Measurements from ENCODE around the gene PARD6B. TPM values are rescaled to one million over a fixed set of nuclear protein-coding genes. Genes with fewer than 3 reads are reported as not detected.
"Not testable (repeated sequence)": the region's sequence is repeated elsewhere in the genome, so short reads cannot be mapped to it uniquely, and the experiment has no call there.

PARD6B gene
- total RNA-seq, 1 experiment from 2014 or later, result 41.3 TPM

DNA sequence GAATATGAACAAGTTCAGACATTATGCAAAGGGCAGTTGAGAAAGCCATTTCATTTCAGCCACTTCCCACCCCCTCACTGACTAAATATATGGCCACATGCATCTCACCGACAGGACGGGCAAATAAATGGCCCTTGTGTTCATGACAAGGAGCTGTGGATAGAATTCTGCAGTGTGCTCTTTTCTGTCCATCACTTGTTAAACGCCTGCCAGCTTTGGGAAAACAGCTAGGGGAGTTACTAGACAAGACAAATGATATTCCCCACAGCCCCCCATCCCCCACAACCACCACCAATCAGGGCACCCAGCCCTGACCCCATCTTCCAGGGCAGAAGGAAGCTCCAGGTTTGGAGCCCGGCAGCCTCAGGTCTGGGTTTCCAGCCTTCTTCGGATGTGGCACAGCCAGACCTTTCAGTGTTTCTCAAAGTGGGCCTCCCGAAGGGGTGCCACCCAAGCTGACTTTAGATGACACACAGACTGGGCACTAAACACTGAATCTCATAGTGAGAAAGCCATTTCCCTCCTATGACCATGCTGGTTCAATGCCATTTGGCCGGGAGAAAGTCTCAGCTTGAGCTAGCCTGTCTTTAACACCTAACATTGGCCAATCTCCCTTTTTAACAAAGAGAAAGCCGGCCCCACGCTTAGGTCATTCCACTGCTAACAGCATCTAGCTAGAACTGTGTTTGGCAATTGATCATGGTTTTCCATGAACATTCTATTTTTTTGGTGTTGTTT, 36.1 kb upstream of the PARD6B start:
- CTCF ChIA-PET, result interaction anchor here (0.7 to 1.1 kb wide), 2 partner anchors 18 to 98 kb away, joined by 3 read pairs; no protein-coding TSS in a partner anchor
- RAD21 ChIA-PET (ENCODE audit: low non-redundant PET in 1 of 2, low total read pairs in 2 of 2, uncharacterized antibody in 2 of 2, unreplicated experiment in 2 of 2), result interaction anchor here in 1 of 2 experiments (0.6 kb wide), 1 partner anchor 8 kb away, joined by 3 read pairs; no protein-coding TSS in a partner anchor

GRCh38 chr20:50698255-50698654, 33.1 kb upstream of the PARD6B start:
- H2AFZ ChIP-seq (ENCODE audit: low read depth, low read length, poor library complexity, severe bottlenecking); H3K9me2 ChIP-seq (ENCODE audit: insufficient read depth); H3K9me3 ChIP-seq (ENCODE audit: control insufficient read depth in 1 of 2, insufficient read depth in 1 of 2, low read depth in 1 of 2, low read length in 2 of 2); CTCF ChIA-PET; H3K4me2 ChIP-seq (ENCODE audit: low read length); ATAC-seq; BruUV-seq (replicated peaks); H4K20me1 ChIP-seq (ENCODE audit: insufficient read depth); H3K36me3 ChIP-seq (ENCODE audit: control insufficient read depth in 1 of 2, insufficient read depth in 2 of 2, low read length in 2 of 2); DNase-seq (ENCODE audit: low read depth, low spot score); intact Hi-C loops (cut with micrococcal nuclease); H3K27me3 ChIP-seq (ENCODE audit: insufficient read depth, low read length); H3K9ac ChIP-seq (ENCODE audit: low read length); H3K27ac ChIP-seq (ENCODE audit: low read depth, low read length); POLR2A ChIA-PET; H3K79me2 ChIP-seq (ENCODE audit: insufficient read depth, low read length); H3K4me1 ChIP-seq (ENCODE audit: control insufficient read depth in 1 of 2, insufficient read depth in 2 of 2, low read length in 2 of 2); H3K4me3 ChIP-seq (replicated peaks in 1 of 2; ENCODE audit: low read depth in 1 of 2, low read length in 2 of 2); RAD21 ChIA-PET (ENCODE audit: low non-redundant PET in 1 of 2, low total read pairs in 2 of 2, uncharacterized antibody in 2 of 2, unreplicated experiment in 2 of 2): not testable (repeated sequence)

More for the DNA sequence above, 36.1 kb upstream of the PARD6B start:
- no TSS peak for BruUV-seq (replicated peaks)
- DNase-seq (ENCODE audit: low read depth, low spot score) (no peak), ATAC-seq (no peak)
- Histone ChIP-seq H3K4me3 (replicated peaks in 1 of 2; ENCODE audit: low read depth in 1 of 2, low read length in 2 of 2) (no peak overlapping the region), H4K20me1 (ENCODE audit: insufficient read depth) (no peaks in the 10 kb centered on the region), H3K9me2 (ENCODE audit: insufficient read depth) (no peaks in the 10 kb centered on the region), H3K9me3 (ENCODE audit: control insufficient read depth in 1 of 2, insufficient read depth in 1 of 2, low read depth in 1 of 2, low read length in 2 of 2) (no peaks in the 10 kb centered on the region), H3K27me3 (ENCODE audit: insufficient read depth, low read length) (no peaks in the 10 kb centered on the region), H3K9ac (ENCODE audit: low read length) (no peak overlapping the region), H3K4me1 (ENCODE audit: control insufficient read depth in 1 of 2, insufficient read depth in 2 of 2, low read length in 2 of 2) (peaks cover 1 to 5% of the 10 kb centered on the region in 2 experiments; a peak in 3 of 4 replicates), H3K79me2 (ENCODE audit: insufficient read depth, low read length) (no peaks in the 10 kb centered on the region), H2AFZ (ENCODE audit: low read depth, low read length, poor library complexity, severe bottlenecking) (no peak overlapping the region), H3K27ac (ENCODE audit: low read depth, low read length) (no peak overlapping the region), H3K36me3 (ENCODE audit: control insufficient read depth in 1 of 2, insufficient read depth in 2 of 2, low read length in 2 of 2) (no peaks in the 10 kb centered on the region), H3K4me2 (ENCODE audit: low read length) (no peak overlapping the region)
- TF ChIP-seq SP1 (IDR thresholded peaks at IDR 0.05; ENCODE audit: low read depth) (no peak), ZFX (IDR thresholded peaks at IDR 0.05) (no peak), EZH2phosphoT487 (IDR thresholded peaks at IDR 0.05; ENCODE audit: borderline replicate concordance) (no peak), CBX3 (IDR thresholded peaks at IDR 0.05; ENCODE audit: low read depth) (no peak), POLR2AphosphoS5 (IDR thresholded peaks at IDR 0.05; ENCODE audit: low read depth, low read length) (no peak)
- TF ChIP-seq, protein P1, sequence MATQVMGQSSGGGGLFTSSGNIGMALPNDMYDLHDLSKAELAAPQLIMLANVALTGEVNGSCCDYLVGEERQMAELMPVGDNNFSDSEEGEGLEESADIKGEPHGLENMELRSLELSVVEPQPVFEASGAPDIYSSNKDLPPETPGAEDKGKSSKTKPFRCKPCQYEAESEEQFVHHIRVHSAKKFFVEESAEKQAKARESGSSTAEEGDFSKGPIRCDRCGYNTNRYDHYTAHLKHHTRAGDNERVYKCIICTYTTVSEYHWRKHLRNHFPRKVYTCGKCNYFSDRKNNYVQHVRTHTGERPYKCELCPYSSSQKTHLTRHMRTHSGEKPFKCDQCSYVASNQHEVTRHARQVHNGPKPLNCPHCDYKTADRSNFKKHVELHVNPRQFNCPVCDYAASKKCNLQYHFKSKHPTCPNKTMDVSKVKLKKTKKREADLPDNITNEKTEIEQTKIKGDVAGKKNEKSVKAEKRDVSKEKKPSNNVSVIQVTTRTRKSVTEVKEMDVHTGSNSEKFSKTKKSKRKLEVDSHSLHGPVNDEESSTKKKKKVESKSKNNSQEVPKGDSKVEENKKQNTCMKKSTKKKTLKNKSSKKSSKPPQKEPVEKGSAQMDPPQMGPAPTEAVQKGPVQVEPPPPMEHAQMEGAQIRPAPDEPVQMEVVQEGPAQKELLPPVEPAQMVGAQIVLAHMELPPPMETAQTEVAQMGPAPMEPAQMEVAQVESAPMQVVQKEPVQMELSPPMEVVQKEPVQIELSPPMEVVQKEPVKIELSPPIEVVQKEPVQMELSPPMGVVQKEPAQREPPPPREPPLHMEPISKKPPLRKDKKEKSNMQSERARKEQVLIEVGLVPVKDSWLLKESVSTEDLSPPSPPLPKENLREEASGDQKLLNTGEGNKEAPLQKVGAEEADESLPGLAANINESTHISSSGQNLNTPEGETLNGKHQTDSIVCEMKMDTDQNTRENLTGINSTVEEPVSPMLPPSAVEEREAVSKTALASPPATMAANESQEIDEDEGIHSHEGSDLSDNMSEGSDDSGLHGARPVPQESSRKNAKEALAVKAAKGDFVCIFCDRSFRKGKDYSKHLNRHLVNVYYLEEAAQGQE (IDR thresholded peaks at IDR 0.05; ENCODE audit: low read depth), result no peak
- POLR2A ChIA-PET, result no interaction called here
- intact Hi-C loops (cut with micrococcal nuclease), result no loop called here

All from HCT116 (cell line).